Activated gamma-delta T cell (primary cell): ENCODE measurements around the gene DDX54.

Experiments
- DNase-seq: peaks from one replicate; lab custom pipeline; 2025; lab: John Stamatoyannopoulos, UW

The DDX54 gene

DNA sequence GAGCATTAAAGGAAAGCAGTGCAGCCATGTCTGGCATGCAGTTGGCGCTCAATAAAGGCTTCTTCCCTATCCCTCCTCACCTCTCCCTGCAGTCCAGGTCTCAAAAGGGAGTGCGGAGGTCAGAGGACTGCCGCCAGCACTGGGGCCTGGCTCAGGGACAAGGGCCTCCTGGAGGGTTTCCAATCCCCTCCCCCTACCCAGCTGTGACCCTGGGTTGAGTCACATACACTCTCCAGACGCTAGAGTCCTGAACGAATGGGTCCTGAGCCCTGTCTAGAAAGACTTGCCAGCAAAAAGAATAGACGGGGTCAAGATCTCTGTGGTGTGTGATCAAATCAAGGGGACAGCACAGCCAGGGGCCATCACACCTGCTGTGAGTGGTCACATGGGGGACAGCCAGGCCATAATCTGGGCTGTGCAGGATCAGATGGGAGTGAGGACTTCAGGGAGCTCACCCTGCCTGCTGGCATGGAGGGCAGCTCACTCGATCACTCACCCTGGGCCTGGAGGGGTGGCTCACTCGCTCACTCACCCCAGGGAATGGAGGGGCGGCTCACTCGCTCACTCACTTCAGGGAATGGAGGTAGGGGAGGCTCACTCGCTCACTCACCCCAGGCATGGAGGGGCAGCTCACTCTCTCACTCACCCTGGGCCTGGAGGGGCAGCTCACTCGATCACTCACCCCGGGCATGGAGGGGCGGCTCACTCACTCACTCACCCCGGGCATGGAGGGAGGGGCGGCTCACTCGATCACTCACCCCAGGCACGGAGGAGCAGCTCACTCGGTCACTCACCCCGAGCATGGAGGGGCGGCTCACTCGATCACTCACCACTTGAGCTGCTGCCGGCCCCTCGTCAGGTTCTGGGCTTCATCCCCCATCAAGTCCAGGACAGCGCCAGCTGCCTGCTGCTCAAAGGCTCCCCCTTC is 22.9 kb downstream of the DDX54 start:
- DNase-seq, result no peak

DNA sequence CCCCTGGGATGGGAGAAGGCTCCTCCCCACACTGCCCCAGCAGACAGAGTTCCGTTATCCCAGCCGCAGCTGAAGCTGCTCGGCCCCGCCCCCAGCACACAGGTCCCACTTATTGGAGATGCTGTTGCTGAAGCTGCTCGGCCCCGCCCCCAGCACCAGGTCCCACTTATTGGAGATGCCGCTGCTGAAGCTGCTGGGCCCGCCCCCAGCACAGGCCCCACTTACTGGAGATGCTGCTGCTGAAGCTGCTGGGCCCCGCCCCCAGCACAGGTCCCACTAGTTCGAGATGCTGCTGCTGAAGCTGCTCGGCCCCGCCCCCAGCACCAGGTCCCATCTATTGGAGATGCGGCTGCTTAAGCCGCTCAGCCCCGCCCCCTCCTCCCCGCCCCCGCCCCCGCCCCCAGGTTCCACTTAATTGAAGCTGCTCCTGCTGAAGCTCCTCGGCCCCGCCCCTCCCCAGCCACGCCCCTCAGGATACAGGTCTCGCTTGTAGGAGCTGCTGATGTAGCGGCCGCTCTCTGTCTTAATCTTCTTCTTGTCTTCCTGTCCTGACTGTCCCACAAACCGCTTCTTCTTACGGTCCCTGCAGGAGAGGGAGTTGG is 23.8 kb downstream of the DDX54 start:
- DNase-seq, result no peak

DNA sequence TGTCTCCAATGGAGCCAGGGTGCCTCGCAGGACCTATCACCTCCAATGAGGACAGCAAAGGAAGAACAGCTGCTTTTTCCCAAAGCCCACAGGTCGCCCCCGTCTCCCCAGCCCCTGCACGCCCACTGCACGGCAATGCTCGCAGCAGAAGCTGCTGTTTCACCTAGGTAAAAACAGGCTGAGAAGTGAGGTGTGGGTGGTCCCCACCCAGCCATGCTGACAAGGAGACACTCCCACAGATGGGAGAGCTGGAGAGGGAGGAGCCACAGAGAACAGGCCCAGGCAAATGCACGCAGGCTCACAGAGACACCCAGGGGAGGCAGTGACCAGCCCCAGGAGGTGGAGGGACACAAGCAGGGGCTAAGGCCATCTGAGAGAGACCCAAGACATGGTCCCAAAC is 25.3 kb downstream of the DDX54 start:
- DNase-seq, result no peak

DNA sequence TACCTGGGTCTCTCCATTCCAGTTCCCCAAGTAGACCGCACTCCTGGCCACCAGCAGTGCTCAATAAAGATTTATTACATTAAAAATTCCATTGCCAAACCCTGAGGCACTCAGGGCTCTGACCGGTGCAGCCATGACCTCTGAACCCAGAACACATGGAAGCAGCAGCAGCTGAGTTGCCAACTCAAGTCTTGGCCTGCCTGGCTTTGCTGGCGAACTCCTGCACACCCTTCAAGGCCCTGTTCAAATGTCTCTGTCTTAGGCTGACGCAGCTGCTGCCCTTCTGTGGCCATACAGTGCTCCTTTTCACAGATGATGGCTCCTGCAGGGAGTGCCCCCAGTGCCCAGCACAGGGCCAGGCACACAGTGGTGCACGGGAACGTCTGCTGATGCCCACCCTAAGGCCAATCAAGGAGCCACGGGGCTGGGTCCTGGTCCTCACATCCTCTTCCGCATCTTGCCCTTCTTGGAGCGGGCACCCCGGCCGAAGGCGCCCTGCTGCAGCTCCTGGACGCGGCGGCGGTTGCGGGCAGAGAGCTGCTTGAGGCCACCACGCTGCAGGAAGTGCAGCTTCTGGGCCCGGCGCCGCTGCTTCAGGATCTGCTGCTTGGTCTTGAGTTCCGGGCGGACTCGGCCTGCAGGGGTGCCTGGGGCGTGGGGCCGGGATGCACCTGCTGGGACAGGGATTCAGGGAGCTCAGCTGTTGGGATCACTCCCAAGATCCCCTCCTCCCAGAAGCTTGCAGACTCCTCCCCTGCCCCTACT is 26.7 kb downstream of the DDX54 start:
- DNase-seq, result no peak

DNA sequence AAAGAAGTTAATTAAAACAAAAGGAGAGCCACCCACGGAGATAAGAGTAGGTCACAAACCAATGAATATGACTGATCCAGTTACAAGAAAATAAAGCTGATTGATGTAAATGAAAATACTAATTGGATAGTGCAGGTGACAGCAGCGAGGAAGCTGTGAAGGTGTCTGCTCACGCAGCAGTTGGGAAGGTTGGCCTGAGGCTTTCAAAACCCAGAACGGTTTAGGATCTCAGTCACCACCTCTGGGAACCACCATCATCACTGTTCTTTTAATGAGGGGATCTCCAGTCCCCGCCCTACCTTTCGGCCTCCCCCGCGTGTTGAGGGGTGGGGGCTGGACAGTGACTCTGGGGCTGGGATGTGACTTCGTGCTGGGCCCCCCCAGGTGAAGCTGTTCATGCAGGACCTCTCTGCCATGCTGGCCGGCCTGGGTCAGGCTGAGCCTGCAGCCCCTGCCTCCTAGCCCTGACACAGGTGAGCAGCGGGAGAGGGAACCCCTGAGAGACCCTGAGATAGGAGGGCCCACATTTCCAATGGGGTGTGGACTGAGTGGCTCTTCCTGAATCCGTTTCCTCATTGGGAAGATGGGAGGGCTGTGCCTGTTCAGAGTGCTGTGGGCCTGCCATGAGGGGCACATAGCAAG is 27.9 kb downstream of the DDX54 start:
- DNase-seq, result no peak

DNA sequence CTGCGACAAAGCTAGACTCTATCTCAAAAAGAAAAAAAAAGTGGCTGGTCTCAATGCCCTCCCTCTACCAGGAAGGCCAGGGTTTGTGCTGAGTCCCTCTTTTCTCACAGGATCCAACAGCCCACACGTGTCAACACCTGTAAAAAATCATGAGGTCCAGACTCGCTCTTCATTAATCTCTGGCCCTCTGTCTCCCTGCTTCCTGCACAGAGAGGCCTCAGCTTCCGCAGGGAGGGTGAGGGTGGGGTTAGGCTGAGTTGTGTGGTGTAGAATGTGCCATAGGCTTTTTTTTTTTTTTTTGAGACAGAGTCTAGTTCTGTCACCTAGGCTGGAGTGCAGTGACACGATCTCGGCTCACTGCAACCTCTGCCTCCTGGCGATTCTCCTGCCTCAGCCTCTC is 29.6 kb downstream of the DDX54 start:
- DNase-seq, result no peak

DNA sequence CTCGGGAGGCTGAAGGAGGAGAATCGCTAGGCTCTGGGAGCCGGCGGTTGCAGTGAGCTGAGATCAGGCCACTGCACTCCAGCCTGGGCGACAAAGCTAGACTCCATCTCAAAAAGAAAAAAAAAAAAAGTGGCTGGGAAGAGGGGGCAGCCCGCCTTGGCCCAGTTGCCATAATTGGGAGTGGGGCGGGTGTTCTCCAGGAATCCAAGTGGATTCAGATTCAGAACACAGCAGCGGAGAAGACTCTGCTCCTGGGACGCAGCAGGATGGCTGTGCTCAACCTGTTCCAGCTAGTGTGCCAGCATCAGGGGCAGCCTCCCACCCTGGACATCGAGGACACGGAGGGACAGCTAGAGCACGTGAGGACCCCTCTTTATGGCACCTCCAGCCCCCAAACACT is 30.2 kb downstream of the DDX54 start:
- DNase-seq, result no peak

DNA sequence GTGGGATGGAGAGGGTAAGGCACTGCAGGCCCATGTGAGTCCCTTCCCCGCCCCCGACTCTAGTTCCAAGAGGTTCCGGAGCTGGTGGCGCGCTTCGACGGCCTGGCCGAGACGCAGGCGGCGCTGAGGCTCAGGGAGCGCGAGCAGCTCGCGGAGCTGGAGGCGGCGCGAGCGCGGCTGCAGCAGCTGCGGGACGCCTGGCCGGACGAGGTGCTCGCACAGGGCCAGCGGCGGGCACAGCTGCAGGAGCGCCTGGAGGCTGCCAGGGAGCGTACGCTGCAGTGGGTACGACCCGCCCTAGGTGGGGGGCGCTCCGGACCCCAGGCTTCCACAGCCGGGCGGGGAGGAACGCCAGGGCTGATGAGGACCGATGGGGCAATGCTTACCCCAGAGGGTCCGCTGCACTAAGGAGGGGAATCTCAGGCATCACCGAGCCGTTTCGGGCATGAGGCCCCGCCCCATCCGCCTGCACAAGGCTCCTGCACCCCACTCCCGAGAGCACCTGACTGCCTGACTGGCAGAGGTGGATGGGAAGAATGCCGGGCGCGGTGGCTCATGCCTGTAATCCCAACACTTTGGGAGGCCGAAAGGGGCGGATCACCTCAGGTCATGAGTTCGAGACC is 30.8 kb downstream of the DDX54 start:
- DNase-seq, result no peak

DNA sequence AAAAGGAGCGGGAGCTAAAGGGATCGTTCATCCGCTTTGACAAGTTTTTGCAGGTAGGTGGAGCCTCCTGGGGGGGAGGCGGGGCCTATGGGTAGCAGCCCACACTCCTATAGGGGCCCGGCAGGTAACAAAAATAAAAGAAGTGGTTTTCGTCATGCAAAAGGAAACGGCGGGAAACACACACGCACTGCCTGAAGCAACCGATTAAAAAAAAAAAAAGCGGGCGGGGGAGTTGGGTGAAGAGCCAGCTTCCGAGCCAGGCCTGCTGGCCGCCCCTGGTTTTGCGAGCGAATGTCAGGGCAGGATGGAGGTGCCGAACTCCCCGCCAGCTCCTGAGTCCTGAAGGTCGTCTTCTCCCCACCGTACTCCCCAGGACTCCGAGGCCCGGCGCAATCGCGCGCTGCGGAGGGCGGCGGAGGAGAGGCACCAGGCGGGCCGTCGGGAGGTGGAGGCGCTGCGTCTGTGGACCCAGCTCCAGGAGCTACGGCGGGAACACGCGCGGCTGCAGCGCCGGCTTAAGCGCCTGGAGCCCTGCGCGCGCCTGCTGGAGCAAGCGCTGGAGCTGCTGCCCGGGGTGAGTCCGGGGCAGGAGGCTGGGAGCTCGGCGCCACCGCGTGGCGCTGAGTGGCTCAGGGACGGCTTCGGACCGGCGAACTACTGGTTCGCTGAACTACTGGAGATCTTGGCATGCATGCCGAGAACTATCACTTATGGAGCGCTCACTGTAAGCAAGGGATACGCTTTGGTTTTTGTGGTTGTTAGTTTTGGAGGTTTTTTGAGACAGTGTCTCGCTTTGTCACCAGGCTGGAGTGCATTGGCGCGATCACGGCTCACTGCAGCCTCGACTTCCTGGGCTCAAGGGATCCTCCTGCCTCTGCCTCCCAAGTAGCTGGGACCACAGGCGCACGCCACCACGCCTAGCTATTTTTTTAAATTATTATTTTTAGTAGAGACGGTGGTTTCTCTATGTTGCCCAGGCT is 32.2 kb downstream of the DDX54 start:
- peak; percentile 28 for DNase-seq

DNA sequence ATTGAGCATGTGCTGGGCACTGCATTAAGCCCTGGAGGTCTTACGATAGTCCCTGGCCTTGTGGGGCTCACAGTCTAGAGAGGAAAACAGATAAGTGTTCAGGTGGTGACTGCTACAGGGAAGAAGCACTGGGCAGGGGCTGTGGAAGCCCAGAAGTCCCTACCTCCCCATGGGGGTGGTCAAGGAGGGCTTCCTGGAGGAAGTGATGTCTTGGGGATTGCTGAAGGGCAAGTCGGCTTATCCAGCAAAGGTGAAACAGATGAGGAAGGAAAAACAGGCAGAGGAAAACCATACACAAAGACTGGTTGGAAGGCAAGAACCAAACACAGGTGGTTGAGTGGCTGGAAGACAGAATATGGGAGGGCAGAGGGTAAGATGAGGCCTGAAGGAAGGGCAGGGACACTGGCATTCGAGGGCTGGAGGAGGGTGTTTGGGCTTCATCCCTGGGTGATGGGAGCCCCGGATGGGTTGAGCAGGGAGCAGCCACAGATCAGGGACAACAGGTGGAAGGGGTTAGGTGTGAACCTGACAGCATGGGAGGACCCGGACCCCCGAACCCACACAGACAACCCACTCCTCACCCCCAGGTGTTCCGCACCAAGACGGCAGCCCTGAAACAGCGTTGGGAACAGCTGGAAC is 33.0 kb downstream of the DDX54 start:
- DNase-seq, result no peak

DNA sequence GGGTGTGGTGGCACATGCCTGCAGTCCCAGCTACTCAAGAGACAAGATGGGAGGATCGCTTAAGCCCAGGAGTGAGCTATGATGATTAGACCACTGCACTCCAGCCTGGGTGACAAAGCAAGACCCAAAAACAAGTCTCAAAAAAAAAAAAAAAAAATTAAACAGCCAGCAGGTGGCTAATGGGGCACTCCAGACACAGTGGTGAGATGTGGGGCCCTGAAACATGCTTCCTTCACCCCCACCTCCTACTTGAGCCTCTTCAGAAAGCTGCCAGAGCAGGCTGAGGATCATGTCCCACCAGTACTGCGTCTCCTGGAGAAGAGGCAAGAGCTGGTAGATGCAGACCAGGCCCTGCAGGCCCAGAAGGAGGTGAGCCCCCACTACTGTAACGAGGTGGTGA is 33.6 kb downstream of the DDX54 start:
- no peak for DNase-seq

DNA sequence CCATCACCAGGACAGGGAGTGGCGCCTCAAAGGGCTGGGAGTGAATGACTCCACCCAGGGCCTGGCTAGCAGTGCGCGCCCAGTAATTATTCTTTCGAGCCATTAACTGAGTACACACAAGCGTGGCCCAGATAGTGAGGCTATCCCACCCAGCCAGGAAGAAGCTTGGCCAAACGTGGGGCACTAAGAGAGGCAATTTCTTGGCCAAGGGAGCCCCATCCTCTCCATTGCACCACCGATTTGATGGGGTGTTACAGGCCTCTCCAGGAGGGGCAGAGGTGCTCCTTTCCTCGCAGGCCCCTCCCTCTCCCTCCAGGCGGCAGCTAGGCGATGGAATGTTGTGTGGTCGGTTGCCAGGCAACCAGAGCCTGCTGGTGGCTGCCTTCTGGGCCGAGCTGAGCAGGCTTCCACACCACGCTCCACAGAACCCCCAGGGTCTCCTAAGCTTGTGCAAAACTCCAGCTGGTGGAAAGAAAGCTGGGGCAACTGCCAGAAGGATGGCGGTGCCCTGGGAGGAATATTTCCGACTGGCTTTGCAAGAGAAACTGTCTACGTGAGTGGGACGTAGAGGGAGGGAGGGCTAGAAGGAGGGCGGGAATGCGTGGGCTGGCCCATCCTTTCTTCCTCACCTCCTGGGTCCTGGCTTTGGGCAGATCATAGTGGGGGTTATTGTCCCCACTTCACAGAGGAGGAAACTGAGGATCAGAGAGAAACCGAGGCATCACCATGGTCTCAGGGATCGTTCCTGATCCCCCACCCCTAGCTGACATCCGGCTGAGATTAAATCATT is 35.7 kb downstream of the DDX54 start, which contains the start of gene CFAP73:
TSS of gene CFAP73 (plus strand) at position 364 of the 790 bp plus-strand sequence. CDS start at position 498, 134 bp downstream.
- DNase-seq, result no peak

DNA sequence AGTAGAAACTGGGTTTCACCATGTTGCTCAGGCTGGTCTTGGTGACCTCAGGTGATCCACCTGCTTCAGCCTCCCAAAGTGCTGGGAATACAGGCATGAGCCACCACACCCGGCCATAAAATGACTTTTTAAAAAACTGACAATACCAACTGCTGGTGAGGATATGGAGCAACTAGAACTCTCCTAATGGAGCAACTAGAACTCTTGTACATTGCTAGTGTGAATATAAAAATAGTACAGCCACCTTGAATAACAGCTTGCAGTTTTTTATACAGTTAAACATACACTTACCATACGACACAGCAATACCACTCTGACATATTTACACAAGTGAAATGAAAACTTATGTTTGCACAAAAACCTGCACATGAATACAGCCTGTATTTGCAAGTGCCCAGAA is 38.3 kb downstream of the DDX54 start:
- no peak for DNase-seq

DNA sequence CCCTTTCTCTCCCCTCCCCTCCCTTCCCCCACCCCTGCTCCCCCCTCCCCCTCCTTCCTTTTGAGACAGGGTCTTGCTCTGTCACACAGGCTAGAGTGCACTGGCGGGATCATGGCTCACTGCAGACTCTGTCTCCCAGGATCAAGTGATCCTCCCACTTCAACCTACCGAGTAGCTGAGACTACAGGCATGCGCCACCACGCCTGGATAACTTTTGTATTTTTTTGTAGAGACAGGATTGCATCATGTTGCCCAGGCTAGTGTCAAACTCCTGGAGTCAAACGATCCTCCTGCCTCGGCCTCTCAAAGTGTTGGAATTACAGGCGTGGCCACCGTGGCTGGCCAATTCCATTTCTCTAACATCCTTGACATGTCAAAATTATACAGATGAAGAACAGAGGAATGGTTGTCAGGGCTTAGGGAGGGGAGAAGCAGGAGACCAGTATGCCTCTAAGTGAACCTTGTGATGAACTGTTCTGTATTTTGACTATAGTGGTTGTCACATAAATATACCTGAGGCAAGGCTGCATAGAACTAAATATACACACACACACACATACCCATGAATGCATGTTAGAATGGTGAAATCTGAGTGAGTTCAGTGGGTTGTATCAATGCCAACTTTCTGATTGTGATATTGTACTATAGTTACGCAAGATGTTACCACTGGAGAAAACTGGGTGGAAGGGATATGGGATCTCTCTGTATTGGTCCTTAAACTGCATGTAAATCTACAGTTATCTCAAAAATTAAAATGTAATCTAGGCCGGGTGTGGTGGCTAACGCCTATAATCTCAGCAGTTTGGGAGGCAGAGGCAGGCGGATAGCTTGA is 39.3 kb downstream of the DDX54 start:
- no peak for DNase-seq

DNA sequence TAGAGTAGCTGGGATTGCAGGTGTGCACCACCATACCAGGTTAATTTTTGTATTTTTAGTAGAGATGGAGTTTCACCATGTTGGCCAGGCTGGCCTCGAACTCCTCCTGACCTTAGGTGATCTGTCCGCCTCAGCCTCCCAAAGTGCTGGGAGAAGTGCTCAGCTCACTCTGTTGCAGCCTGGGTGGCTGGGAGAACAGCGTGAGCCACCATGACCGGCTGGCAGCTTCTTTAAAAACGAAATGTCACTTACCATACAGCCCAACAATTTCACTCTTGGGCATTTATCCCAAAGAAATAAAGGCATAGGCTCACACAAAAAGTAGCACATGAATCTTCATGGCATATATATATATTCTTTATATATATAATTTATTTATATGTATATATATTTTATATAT is 40.5 kb downstream of the DDX54 start:
- no peak for DNase-seq

DNA sequence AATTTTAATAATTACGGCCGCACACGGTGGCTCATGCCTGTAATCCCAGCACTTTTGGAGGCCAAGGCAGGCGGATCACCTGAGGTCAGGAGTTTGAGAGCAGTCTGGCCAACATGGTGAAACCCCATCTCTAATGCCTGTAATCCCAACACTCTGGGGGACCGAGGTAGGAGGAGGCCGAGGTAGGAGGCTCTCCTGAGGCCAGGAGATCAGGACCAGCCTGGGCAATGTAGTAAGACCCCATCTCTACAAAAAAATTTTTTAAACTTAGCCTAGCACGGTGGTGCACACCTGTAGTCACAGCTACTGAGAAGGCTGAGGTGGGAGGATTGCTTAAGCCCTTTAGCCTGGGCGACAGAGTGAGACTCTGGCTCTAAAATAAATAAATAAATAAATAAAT is 41.3 kb downstream of the DDX54 start:
- DNase-seq, result no peak

DNA sequence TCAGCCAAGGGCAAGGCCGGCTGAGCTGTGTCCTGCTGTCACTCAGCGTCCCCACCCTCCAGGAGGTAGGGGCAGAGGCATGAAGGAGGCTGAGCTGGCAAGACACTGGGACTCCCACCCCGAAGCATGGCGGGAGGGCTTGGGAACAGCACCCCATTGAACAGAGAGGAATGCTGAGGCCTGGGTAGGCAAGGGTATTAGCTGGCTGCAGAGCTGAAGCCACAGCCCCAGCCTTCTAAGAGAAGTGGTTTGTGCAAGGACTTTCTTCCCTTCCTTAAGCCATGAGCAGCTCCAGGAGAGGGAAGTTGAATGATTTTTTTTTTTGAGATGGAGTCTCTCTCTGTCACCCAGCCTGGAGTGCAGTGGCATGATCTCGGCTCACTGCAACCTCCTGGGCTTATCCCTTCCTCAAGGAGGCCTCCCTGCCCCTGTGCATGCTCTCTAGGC is 42.4 kb downstream of the DDX54 start:
- DNase-seq, result no peak
